Vagina (tissue), 2 donors: Measurements from ENCODE around the gene DNMT3L.

Source experiments
- CTCF ChIP-seq, 3 experiments: fragments of 450-650 bp in 2 of 3; fragments of 200-600 bp in 1 of 3; sonication (generic) in 1 of 3; IDR thresholded peaks; one replicate each; pipeline ENCODE4 v1.5.1; 2017 to 2019; ENCODE audit warnings: antibody characterized with exemption in 3 of 3, mild to moderate bottlenecking in 2 of 3, moderate library complexity in 2 of 3
- POLR2A ChIP-seq, 2 donors: fragments of 450-650 bp; IDR thresholded peaks; one replicate each; pipeline ENCODE4 v1.6.1; 2017; ENCODE audit warnings: antibody characterized with exemption in 2 of 2, mild to moderate bottlenecking in 2 of 2, moderate library complexity in 2 of 2
- POLR2AphosphoS5 ChIP-seq, 2 donors: sonication (generic); formaldehyde crosslinking; IDR thresholded peaks; one replicate each; pipeline ENCODE4 v1.9.0; 2017; ENCODE audit warnings: antibody characterized with exemption in 2 of 2, mild to moderate bottlenecking in 2 of 2, low read depth in 1 of 2; ENCODE audit not compliant: insufficient read depth in 1 of 2

GRCh38 chr21:44282370-44282769 is 20.7 kb upstream of the DNMT3L start:
- TF ChIP-seq CTCF (IDR thresholded peaks at IDR 0.05), result no peak
- TF ChIP-seq POLR2A (IDR thresholded peaks at IDR 0.05), result no peak
- TF ChIP-seq POLR2AphosphoS5 (IDR thresholded peaks at IDR 0.05; ENCODE audit: insufficient read depth in 1 of 2, low read depth in 1 of 2), result no peak
